Type B pancreatic cell (in vitro differentiated cells): ENCODE results near the gene PYGM. TPM values are rescaled to one million over a fixed set of nuclear protein-coding genes. Genes with fewer than 3 reads are reported as not detected.
A peak's percentile ranks its signal among the peaks of the same experiment; 100 is the strongest.

Experiments used
- DNase-seq: peaks from one replicate; pipeline ENCODE4 v3.0.0; 2021; ENCODE audit warnings: mixed read lengths; ENCODE audit not compliant: unreplicated experiment; ENCODE audit errors: extremely low spot score
- H3K27ac Mint-ChIP-seq: 2 replicates; pipeline ENCODE4 v1.8.0; 2021; ENCODE audit warnings: mild to moderate bottlenecking, mixed read lengths
- H3K27me3 Mint-ChIP-seq: 2 replicates; pipeline ENCODE4 v1.8.0; 2021; ENCODE audit warnings: mixed read lengths
- H3K36me3 Mint-ChIP-seq: 2 replicates; pipeline ENCODE4 v1.8.0; 2021; ENCODE audit warnings: mixed read lengths
- H3K4me1 Mint-ChIP-seq: one replicate; pipeline ENCODE4 v1.8.0; 2021; ENCODE audit warnings: mixed read lengths; ENCODE audit not compliant: unreplicated experiment
- H3K4me3 Mint-ChIP-seq: 2 replicates; pipeline ENCODE4 v1.8.0; 2021; ENCODE audit warnings: mild to moderate bottlenecking, mixed read lengths
- H3K9me3 Mint-ChIP-seq: 2 replicates; pipeline ENCODE4 v1.8.0; 2021; ENCODE audit warnings: mixed read lengths
- total RNA-seq: library from RNA; stranded (reverse); gene quantifications from 2 replicates; pipeline ENCODE4 v1.2.1, GENCODE V29; 2021; ENCODE audit warnings: low replicate concordance
- TF ChIP-seq, protein P1 (sequence below): fragments of 200-600 bp; sonication (generic); conservative IDR thresholded peaks from 2 replicates; pipeline ENCODE4 v1.5.0; 2021; ENCODE audit warnings: antibody characterized with exemption, mild to moderate bottlenecking

The PYGM gene
- total RNA-seq, 1 donor from 2014 or later, result 239 TPM

DNA sequence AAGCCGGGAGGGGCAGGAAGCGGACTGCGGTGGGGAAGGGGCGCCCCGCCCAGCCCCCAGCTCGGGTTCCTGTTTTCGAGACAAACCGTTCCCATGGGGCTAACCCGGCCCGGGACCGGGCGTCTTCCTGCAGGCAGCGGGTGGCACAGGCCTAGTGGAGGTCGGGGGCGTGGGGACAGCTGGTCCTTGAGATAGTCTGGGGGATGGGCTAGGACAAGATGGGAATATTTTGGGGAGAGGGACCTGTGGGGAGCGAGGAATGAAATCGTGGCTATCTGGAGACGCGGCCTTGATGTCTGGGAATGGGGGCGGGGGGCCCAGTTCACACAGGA lies 14.6 kb downstream of the PYGM start:
- Mint-ChIP-seq H3K4me3 (peak overlapping the region; percentile 78), H3K27me3 (peaks cover 56% of the 10 kb centered on the region), H3K27ac (no peak overlapping the region), H3K4me1 (peaks cover 11% of the 10 kb centered on the region), H3K9me3 (no peaks in the 10 kb centered on the region), H3K36me3 (no peaks in the 10 kb centered on the region)
- TF ChIP-seq, protein P1, sequence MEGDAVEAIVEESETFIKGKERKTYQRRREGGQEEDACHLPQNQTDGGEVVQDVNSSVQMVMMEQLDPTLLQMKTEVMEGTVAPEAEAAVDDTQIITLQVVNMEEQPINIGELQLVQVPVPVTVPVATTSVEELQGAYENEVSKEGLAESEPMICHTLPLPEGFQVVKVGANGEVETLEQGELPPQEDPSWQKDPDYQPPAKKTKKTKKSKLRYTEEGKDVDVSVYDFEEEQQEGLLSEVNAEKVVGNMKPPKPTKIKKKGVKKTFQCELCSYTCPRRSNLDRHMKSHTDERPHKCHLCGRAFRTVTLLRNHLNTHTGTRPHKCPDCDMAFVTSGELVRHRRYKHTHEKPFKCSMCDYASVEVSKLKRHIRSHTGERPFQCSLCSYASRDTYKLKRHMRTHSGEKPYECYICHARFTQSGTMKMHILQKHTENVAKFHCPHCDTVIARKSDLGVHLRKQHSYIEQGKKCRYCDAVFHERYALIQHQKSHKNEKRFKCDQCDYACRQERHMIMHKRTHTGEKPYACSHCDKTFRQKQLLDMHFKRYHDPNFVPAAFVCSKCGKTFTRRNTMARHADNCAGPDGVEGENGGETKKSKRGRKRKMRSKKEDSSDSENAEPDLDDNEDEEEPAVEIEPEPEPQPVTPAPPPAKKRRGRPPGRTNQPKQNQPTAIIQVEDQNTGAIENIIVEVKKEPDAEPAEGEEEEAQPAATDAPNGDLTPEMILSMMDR, result no peak
- no peak for DNase-seq

DNA sequence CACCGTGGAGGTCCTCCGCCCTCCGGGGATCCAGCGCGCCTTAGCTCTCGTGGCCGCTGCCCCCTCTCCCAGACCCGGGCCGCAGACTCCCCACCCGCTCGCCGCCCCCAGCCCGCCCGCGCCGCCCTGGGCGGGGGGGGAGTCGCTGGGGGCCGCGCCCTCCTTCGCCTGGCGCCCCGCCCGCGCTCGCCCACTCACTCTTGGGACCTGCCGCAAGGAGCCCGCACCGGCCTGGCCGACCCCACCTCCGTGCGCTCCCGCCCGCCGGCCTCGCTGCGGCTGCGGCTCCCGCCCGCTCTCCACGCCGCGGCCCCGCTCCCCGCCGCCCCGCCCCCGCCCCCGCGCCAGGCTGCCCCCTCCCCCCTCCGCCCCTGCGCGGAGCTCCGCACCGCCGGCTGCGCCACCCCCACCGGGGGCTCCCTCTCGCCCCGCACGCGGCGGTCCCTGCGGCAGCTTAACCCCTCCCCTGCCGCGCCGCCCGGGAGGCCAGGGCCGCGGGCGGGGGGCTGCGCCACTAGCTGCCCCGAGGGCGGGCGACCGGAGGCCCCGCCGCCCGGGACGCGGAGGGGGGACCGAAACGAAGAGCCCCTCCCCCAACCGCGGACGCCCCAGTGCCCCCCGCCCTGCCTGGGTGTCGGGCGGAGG lies 15.1 kb downstream of the PYGM start:
- Mint-ChIP-seq H3K4me3 (peak overlapping the region; percentile 85), H3K27ac (no peak overlapping the region), H3K27me3 (peaks cover 61% of the 10 kb centered on the region), H3K9me3 (no peaks in the 10 kb centered on the region), H3K4me1 (peaks cover 11% of the 10 kb centered on the region), H3K36me3 (no peaks in the 10 kb centered on the region)
- TF ChIP-seq, protein P1, result no peak
- no peak for DNase-seq

DNA sequence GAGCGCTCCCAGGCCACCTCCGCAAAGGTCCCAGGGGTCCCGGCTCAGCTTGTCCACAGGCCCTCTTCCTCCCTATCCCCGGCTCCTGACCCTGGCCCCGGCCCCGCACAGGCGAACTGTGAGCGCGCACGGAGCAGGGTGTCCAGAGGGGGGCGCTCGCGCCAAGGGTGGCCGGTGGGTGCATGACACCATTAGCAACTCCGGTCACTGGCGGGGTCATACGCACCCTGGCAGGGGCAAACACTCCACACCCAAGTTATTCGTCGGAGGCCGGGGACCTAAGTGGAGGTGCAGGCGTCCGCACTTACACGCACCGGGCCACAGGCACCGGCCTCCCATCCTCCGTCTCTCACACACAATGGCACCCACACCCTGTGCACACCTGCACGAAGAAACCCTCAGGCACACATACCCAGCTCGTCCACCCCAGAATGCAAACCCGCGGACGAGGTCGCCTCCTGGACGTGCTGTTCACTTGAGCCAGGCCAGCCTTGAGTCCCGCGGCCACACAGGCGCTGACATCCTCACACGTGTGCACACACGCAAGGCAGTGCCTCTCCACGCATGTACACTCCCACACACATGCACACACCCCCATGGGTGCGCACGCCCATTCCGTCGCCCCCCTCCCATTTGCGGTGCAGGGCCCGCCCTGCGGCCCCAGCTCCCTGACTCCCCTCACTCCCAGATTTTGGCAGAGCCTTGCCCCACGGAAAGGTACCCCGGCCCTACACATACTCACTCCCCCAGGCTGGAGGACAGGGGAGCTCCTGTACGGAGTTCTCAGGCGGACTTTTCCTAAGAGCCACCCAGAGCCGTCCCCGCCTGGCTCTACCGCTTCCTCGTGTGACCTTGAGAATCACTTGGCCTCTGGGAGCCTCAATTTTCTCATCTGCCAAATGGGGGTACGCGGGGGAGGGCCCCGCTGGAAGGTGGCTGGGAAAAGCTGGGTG lies 15.9 kb downstream of the PYGM start, which contains the start of gene RASGRP2:
Gene RASGRP2, minus strand, starts transcription at position 552 of the 953 bp plus-strand sequence. CDS start 1,276 bp downstream, outside the sequence.
- no peak for DNase-seq
- Mint-ChIP-seq H3K4me1 (peaks cover 11% of the 10 kb centered on the region), H3K4me3 (peak within 1 kb of the TSS; percentile 85), H3K36me3 (no peaks in the 10 kb centered on the region), H3K27me3 (peaks cover 69% of the 10 kb centered on the region), H3K9me3 (no peaks in the 10 kb centered on the region), H3K27ac (peak within 1 kb of the TSS; percentile 82)
- TF ChIP-seq, protein P1, result peak; percentile 58

DNA sequence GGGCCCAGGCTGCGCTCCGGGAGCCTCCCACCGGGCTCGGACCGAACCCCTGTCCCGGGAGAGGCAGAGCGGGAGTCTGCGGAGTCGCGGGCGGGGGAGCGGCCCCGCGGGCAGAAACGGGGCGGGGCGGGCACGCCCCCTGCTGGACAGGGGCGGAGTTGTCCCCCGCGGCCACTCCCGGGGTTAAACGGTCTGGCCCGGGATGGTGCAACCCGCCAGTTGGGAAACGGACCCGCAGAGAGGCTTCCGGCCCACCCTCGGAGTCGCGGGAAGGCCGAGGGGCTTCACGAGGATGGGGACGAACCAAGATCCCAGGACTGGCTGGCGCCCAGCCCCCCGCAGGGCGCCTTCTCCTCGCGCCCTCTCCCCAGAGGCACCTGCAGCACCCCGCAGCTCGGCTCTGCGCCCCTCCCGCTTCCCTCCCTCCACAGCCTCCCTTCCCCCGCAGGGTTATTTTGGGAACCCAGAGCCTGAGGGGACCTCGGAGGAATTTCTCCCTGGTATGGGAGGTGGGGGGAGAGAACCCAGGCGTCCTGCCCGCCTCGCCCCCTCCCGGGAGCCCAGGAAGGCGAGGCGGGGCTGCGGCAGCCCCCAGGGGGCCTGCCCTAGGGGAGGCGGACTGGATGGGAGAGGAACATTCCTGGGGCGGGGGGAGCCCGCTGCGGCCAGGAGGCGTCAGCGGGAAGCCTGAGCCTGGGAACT lies 16.7 kb downstream of the PYGM start:
- peaks cover 67% of the 10 kb centered on the region for H3K27me3 Mint-ChIP-seq
- H3K4me3 Mint-ChIP-seq, result no peak overlapping the region
- H3K27ac Mint-ChIP-seq, result no peak overlapping the region
- no peaks in the 10 kb centered on the region for H3K9me3 Mint-ChIP-seq
- no peak for DNase-seq
- TF ChIP-seq, protein P1, result peak; percentile 96
- no peaks in the 10 kb centered on the region for H3K36me3 Mint-ChIP-seq
- peaks cover 9% of the 10 kb centered on the region for H3K4me1 Mint-ChIP-seq

GRCh38 chr11:64742087-64742888 lies 17.5 kb downstream of the PYGM start:
- Mint-ChIP-seq H3K27ac (no peak overlapping the region), H3K27me3 (peaks cover 64% of the 10 kb centered on the region), H3K4me3 (peak overlapping the region; percentile 77), H3K36me3 (no peaks in the 10 kb centered on the region), H3K4me1 (peaks cover 7% of the 10 kb centered on the region), H3K9me3 (no peaks in the 10 kb centered on the region)
- TF ChIP-seq, protein P1, result no peak
- no peak for DNase-seq
